ENCODE results near the gene UROD. TPM values are rescaled to one million over a fixed set of nuclear protein-coding genes. Genes with fewer than 3 reads are reported as not detected.
"Not testable (repeated sequence)": the region's sequence is repeated elsewhere in the genome, so short reads cannot be mapped to it uniquely, and the experiment has no call there.

UROD gene
- total RNA-seq, 1 experiment from 2014 or later, result 54.3 TPM

DNA sequence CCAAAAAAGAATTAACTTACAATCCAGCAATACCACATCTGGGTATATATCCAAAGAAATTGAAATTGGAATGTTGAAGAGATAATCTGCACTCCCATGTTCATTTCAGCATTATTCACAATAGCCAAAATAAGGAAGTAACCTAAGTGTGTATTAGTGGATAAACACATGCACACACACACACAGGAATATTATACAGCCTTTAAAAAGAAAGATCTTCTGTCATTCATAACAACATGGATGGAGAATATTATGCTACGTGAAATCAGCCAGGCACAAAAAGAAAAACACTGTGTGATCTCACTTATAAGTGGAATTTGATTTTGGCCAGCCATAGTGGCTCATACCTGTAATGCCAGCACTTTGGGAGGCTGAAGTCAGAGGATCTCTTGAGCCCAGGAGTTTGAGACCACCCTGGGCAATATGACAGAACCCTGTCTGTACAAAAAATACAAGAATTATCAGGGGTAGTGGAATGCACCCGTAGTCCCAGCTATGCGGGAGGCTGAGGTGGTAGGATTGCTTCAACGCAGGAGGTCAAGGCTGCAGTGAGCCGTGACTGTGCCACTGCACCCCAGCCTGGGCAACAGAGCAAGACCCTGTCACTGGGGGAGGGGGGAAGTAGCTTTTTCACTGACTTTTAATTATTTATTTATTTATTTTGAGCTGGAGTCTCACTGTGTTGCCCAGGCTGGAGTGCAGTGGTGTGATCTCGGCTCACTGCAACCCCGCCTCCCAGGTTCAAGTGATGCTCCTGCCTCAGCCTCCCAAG, 16.4 kb upstream of the UROD start:
- Mint-ChIP-seq H3K27ac (ENCODE audit: unreplicated experiment) (no peak overlapping the region), H3K36me3 (ENCODE audit: insufficient read depth, unreplicated experiment) (no peaks in the 10 kb centered on the region), H3K27me3 (ENCODE audit: insufficient read depth, unreplicated experiment) (no peaks in the 10 kb centered on the region), H3K4me3 (ENCODE audit: unreplicated experiment) (no peak overlapping the region), H3K9me3 (ENCODE audit: unreplicated experiment) (no peaks in the 10 kb centered on the region), H3K4me1 (ENCODE audit: low read depth, unreplicated experiment) (no peaks in the 10 kb centered on the region)
- Histone ChIP-seq H3K36me3 (ENCODE audit: control insufficient read depth, insufficient read depth, low read length) (no peaks in the 10 kb centered on the region), H3K4me3 (ENCODE audit: low read depth, low read length) (no peak overlapping the region), H3K9me3 (no peaks in the 10 kb centered on the region), H3K27me3 (replicated peaks; ENCODE audit: control insufficient read depth, insufficient read depth, low read length) (no peaks in the 10 kb centered on the region), H3K4me1 (no peaks in the 10 kb centered on the region)
- CTCF ChIA-PET, result no interaction called here
- intact Hi-C loops (cut with micrococcal nuclease; ENCODE audit: unreplicated experiment), result no loop called here
- DNase-seq, result no peak
- POLR2A ChIA-PET, result no interaction called here
- TF ChIP-seq, protein P1, sequence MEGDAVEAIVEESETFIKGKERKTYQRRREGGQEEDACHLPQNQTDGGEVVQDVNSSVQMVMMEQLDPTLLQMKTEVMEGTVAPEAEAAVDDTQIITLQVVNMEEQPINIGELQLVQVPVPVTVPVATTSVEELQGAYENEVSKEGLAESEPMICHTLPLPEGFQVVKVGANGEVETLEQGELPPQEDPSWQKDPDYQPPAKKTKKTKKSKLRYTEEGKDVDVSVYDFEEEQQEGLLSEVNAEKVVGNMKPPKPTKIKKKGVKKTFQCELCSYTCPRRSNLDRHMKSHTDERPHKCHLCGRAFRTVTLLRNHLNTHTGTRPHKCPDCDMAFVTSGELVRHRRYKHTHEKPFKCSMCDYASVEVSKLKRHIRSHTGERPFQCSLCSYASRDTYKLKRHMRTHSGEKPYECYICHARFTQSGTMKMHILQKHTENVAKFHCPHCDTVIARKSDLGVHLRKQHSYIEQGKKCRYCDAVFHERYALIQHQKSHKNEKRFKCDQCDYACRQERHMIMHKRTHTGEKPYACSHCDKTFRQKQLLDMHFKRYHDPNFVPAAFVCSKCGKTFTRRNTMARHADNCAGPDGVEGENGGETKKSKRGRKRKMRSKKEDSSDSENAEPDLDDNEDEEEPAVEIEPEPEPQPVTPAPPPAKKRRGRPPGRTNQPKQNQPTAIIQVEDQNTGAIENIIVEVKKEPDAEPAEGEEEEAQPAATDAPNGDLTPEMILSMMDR (IDR thresholded peaks at IDR 0.05; ENCODE audit: insufficient read depth in 1 of 2, low read depth in 1 of 2, low read length in 1 of 2, severe bottlenecking in 1 of 2, unreplicated experiment in 1 of 2), result no peak
- BruUV-seq (replicated peaks), result no TSS peak

DNA sequence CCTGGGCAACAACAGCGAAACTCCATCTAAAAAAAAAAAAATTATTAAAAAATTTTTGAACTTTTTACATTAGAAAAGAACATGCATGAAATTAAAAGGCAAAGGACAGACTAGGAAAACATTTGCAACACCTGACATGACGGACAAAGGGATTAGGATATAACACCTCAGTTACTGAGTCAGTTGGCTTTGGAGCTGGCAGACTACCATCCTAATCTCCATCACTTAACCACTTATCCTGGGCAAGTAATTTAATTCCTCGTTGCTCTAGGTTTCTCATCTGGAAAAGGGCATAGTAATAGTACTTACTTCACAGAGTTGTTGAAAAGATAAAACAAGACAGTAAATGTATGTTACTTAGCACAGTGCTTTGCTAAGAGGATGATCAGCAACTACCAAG, 12.8 kb upstream of the UROD start:
- Mint-ChIP-seq H3K4me3 (ENCODE audit: unreplicated experiment) (no peak overlapping the region), H3K9me3 (ENCODE audit: unreplicated experiment) (no peaks in the 10 kb centered on the region), H3K27me3 (ENCODE audit: insufficient read depth, unreplicated experiment) (no peaks in the 10 kb centered on the region), H3K36me3 (ENCODE audit: insufficient read depth, unreplicated experiment) (peaks cover 16% of the 10 kb centered on the region), H3K4me1 (ENCODE audit: low read depth, unreplicated experiment) (peaks cover 11% of the 10 kb centered on the region), H3K27ac (ENCODE audit: unreplicated experiment) (no peak overlapping the region)
- CTCF ChIA-PET, result no interaction called here
- H3K4me1 ChIP-seq, result no peaks in the 10 kb centered on the region
- intact Hi-C loops (cut with micrococcal nuclease; ENCODE audit: unreplicated experiment), result no loop called here
- H3K36me3 ChIP-seq (ENCODE audit: control insufficient read depth, insufficient read depth, low read length), result no peaks in the 10 kb centered on the region; the same call in none of the 2 replicates
- no peak overlapping the region for H3K4me3 ChIP-seq (ENCODE audit: low read depth, low read length)
- no peak for DNase-seq
- POLR2A ChIA-PET, result no interaction called here
- no TSS peak for BruUV-seq (replicated peaks)
- TF ChIP-seq, protein P1 (IDR thresholded peaks at IDR 0.05; ENCODE audit: insufficient read depth in 1 of 2, low read depth in 1 of 2, low read length in 1 of 2, severe bottlenecking in 1 of 2, unreplicated experiment in 1 of 2), result no peak
- H3K27me3 ChIP-seq (replicated peaks; ENCODE audit: control insufficient read depth, insufficient read depth, low read length), result no peaks in the 10 kb centered on the region
- no peaks in the 10 kb centered on the region for H3K9me3 ChIP-seq

- TF ChIP-seq, protein P1 (IDR thresholded peaks at IDR 0.05; ENCODE audit: insufficient read depth in 1 of 2, low read depth in 1 of 2, low read length in 1 of 2, severe bottlenecking in 1 of 2, unreplicated experiment in 1 of 2), result no peak
- H3K9me3 ChIP-seq, result no peaks in the 10 kb centered on the region
- Mint-ChIP-seq H3K4me1 (ENCODE audit: low read depth, unreplicated experiment) (peaks cover 11% of the 10 kb centered on the region), H3K27ac (ENCODE audit: unreplicated experiment) (no peak overlapping the region), H3K9me3 (ENCODE audit: unreplicated experiment) (no peaks in the 10 kb centered on the region), H3K36me3 (ENCODE audit: insufficient read depth, unreplicated experiment) (peaks cover 23% of the 10 kb centered on the region), H3K27me3 (ENCODE audit: insufficient read depth, unreplicated experiment) (no peaks in the 10 kb centered on the region), H3K4me3 (ENCODE audit: unreplicated experiment) (no peak overlapping the region)
- ChIA-PET POLR2A (interaction anchor here (0.7 kb wide), 1 partner anchor 9 kb away, joined by 15 read pairs; no protein-coding TSS in a partner anchor), CTCF (no interaction called here)
- no peaks in the 10 kb centered on the region for H3K4me1 ChIP-seq
- no TSS peak for BruUV-seq (replicated peaks)
- H3K4me3 ChIP-seq (ENCODE audit: low read depth, low read length), result no peak overlapping the region
- intact Hi-C loops (cut with micrococcal nuclease; ENCODE audit: unreplicated experiment), result no loop called here
- no peak for DNase-seq
- H3K36me3 ChIP-seq (ENCODE audit: control insufficient read depth, insufficient read depth, low read length), result no peaks in the 10 kb centered on the region; the same call in none of the 2 replicates
- H3K27me3 ChIP-seq (replicated peaks; ENCODE audit: control insufficient read depth, insufficient read depth, low read length), result no peaks in the 10 kb centered on the region
These were observed 11.0 kb upstream of the UROD start for GRCh38 chr1:45001011-45001481.

DNA sequence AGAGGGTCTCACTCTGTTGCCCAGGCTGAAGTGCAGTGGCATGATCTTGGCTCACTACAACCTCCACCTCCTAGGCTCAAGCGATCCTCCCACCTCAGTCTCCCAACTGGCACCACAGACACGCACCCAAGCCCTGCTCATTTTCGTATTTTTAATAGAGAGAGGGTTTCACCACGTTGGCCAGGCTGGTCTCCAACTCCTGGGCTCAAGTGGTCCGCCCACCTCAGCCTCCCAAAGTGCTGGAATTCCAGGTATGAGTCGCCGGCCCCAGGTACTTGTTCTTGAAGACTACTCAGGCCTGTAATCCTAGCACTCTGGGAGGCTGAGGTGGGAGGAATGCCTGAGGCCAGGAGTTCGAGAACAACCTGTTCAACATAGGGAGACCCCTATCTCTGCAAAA, 10.5 kb upstream of the UROD start:
- Mint-ChIP-seq H3K36me3 (ENCODE audit: insufficient read depth, unreplicated experiment) (peaks cover 23% of the 10 kb centered on the region), H3K4me1 (ENCODE audit: low read depth, unreplicated experiment) (peaks cover 11% of the 10 kb centered on the region)
- H3K27me3 ChIP-seq (replicated peaks; ENCODE audit: control insufficient read depth, insufficient read depth, low read length); H3K4me1 ChIP-seq; H3K27ac Mint-ChIP-seq (ENCODE audit: unreplicated experiment); CTCF ChIA-PET; H3K4me3 ChIP-seq (ENCODE audit: low read depth, low read length); BruUV-seq (replicated peaks); H3K27me3 Mint-ChIP-seq (ENCODE audit: insufficient read depth, unreplicated experiment); H3K4me3 Mint-ChIP-seq (ENCODE audit: unreplicated experiment); H3K9me3 Mint-ChIP-seq (ENCODE audit: unreplicated experiment); H3K9me3 ChIP-seq; H3K36me3 ChIP-seq (ENCODE audit: control insufficient read depth, insufficient read depth, low read length); intact Hi-C loops (cut with micrococcal nuclease; ENCODE audit: unreplicated experiment); DNase-seq: not testable (repeated sequence)
- POLR2A ChIA-PET, result interaction anchor here (0.7 kb wide), 1 partner anchor 9 kb away, joined by 15 read pairs; no protein-coding TSS in a partner anchor

Measured in Caco-2 (cell line).